Neural cell (in vitro differentiated cells): ENCODE data around the gene AOX1.

ENCODE experiments used
- EP300 ChIP-seq: fragments of 450-650 bp; conservative IDR thresholded peaks from 2 replicates; pipeline ENCODE4 v1.6.1; 2014; ENCODE audit warnings: antibody characterized with exemption, mild to moderate bottlenecking, moderate library complexity; ENCODE audit not compliant: poor library complexity, severe bottlenecking
- EZH2 ChIP-seq: fragments of 200-600, 300-800 bp; shearing (Covaris generic), sonication (generic); IDR thresholded peaks from 2 replicates; pipeline ENCODE4 v1.6.1; 2014; ENCODE audit warnings: antibody characterized with exemption, low read length, borderline replicate concordance, mild to moderate bottlenecking; ENCODE audit not compliant: insufficient read depth, poor library complexity, severe bottlenecking
- POLR2AphosphoS5 ChIP-seq: IDR thresholded peaks from 2 replicates; pipeline ENCODE4 v1.6.1; 2012
- SMC3 ChIP-seq: fragments of 450-650 bp; conservative IDR thresholded peaks from 2 replicates; pipeline ENCODE4 v1.6.1; 2014; ENCODE audit warnings: antibody characterized with exemption, mild to moderate bottlenecking, moderate library complexity; ENCODE audit not compliant: poor library complexity
- TAF1 ChIP-seq: IDR thresholded peaks from 2 replicates; pipeline ENCODE4 v1.6.1; 2012; ENCODE audit warnings: low read depth
- TF ChIP-seq, protein P1 (sequence below): fragments of 450-650 bp; IDR thresholded peaks from 2 replicates; pipeline ENCODE4 v1.5.1; 2014; ENCODE audit warnings: antibody characterized with exemption, mild to moderate bottlenecking, moderate library complexity; ENCODE audit not compliant: poor library complexity, severe bottlenecking

DNA sequence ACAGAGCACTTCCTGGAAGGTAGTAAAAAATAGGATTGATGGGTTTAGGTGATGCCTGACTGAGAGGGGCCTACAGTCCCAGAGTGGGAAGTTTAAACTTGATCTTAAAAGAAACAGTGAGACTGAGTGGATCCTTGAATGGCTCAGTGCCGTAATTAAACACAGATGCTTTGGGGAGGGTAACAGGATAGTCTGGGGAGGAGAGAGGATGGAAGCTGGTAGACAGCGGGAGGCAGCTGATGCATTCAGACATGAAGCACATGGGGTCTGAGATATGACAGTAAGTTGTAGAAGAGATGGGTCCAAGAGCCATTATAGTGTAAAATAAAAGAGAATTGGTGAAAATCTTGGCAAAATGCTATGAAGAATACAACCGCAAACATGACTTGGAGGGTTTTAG is 54.4 kb downstream of the AOX1 start:
- TF ChIP-seq, protein P1, sequence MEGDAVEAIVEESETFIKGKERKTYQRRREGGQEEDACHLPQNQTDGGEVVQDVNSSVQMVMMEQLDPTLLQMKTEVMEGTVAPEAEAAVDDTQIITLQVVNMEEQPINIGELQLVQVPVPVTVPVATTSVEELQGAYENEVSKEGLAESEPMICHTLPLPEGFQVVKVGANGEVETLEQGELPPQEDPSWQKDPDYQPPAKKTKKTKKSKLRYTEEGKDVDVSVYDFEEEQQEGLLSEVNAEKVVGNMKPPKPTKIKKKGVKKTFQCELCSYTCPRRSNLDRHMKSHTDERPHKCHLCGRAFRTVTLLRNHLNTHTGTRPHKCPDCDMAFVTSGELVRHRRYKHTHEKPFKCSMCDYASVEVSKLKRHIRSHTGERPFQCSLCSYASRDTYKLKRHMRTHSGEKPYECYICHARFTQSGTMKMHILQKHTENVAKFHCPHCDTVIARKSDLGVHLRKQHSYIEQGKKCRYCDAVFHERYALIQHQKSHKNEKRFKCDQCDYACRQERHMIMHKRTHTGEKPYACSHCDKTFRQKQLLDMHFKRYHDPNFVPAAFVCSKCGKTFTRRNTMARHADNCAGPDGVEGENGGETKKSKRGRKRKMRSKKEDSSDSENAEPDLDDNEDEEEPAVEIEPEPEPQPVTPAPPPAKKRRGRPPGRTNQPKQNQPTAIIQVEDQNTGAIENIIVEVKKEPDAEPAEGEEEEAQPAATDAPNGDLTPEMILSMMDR: no peak
- TF ChIP-seq POLR2AphosphoS5 (no peak), SMC3 (no peak), EZH2 (no peak), EP300 (no peak), TAF1 (no peak)
